ENCODE measurements around the gene FDXACB1. TPM values are rescaled to one million over a fixed set of nuclear protein-coding genes. Genes with fewer than 3 reads are reported as not detected.

Gene FDXACB1
- polyA plus RNA-seq (2013, experiment 1 of 2), result 2.1 TPM
- 2.0 TPM for polyA plus RNA-seq (2013, experiment 2 of 2)

GRCh38 chr11:111878849-111879636, at the start of gene FDXACB1, which contains the start of gene CFAP68:
TSS of gene FDXACB1 (minus strand) at chr11:111879165. CDS start at chr11:111879132, 33 bp downstream.
TSS of gene CFAP68 (plus strand) at chr11:111879541. CDS start at chr11:111879561, 20 bp downstream.
- Histone ChIP-seq H3K36me3 (replicated peaks in 1 of 2; ENCODE audit: control insufficient read depth in 2 of 2, insufficient read depth in 2 of 2, low read length in 2 of 2) (peaks cover 0 to 9% of the 10 kb centered on the region in 2 donors), H3K79me1 (ENCODE audit: low read depth, low read length) (no peaks in the 10 kb centered on the region), H4K91ac (ENCODE audit: low read depth, low read length, poor library complexity) (no peak within 1 kb of the TSS), H3K4me3 (ENCODE audit: low read length in 2 of 2) (peak within 1 kb of the TSS; percentile 98 to 99), H4K8ac (ENCODE audit: low read depth, low read length) (peak within 1 kb of the TSS; percentile 53), H2BK5ac (ENCODE audit: low read length) (peak within 1 kb of the TSS; percentile 79), H3K4me2 (ENCODE audit: insufficient read depth, low read length, poor library complexity, severe bottlenecking) (peak within 1 kb of the TSS; percentile 68), H3K9me3 (replicated peaks in 1 of 2; ENCODE audit: control insufficient read depth in 2 of 2, insufficient read depth in 1 of 2, low read depth in 1 of 2, low read length in 2 of 2) (no peaks in the 10 kb centered on the region), H3K4ac (ENCODE audit: low read length) (no peak within 1 kb of the TSS), H3K27ac (replicated peaks; ENCODE audit: low read length) (peak within 1 kb of the TSS; percentile 85), H2AK5ac (ENCODE audit: low read depth, low read length) (no peak within 1 kb of the TSS), H2BK12ac (ENCODE audit: low read length) (no peak within 1 kb of the TSS), H2BK120ac (ENCODE audit: low read depth, low read length) (no peak within 1 kb of the TSS), H2AFZ (ENCODE audit: low read length) (peak within 1 kb of the TSS; percentile 99), H2BK15ac (ENCODE audit: low read length) (no peak within 1 kb of the TSS), H3K14ac (ENCODE audit: low read length) (no peak within 1 kb of the TSS), H3K27me3 (ENCODE audit: control insufficient read depth in 3 of 3, insufficient read depth in 3 of 3, low read depth in 1 of 3, low read length in 3 of 3) (no peaks in the 10 kb centered on the region), H3K9ac (ENCODE audit: low read depth, low read length, poor library complexity) (peak within 1 kb of the TSS; percentile 90), H3K23ac (ENCODE audit: low read depth, low read length, poor library complexity) (peak within 1 kb of the TSS; percentile 19), H3K4me1 (ENCODE audit: control insufficient read depth in 2 of 2, insufficient read depth in 1 of 2, low read depth in 1 of 2, low read length in 2 of 2) (peaks cover 3 to 4% of the 10 kb centered on the region in 2 donors), H3K18ac (ENCODE audit: low read length) (peak within 1 kb of the TSS; percentile 97)
- DNase-seq (ENCODE audit: low spot score), result peak; percentile 98
- no CpG with 5 or more reads among the region's 55 CpGs for WGBS, 2 donors (ENCODE audit: extremely low coverage in 2 of 2, insufficient read length in 2 of 2, insufficient replicate concordance in 1 of 2)

- no peak overlapping the region for H3K4ac ChIP-seq (ENCODE audit: low read length)
- H2BK5ac ChIP-seq (ENCODE audit: low read length), result no peak overlapping the region
- H3K4me1 ChIP-seq (ENCODE audit: control insufficient read depth in 2 of 2, insufficient read depth in 1 of 2, low read depth in 1 of 2, low read length in 2 of 2), result peaks cover 9 to 11% of the 10 kb centered on the region in 2 donors
- H3K9ac ChIP-seq (ENCODE audit: low read depth, low read length, poor library complexity), result peak overlapping the region; percentile 68
- peak overlapping the region; percentile 88 for H2AFZ ChIP-seq (ENCODE audit: low read length)
- H3K79me1 ChIP-seq (ENCODE audit: low read depth, low read length), result no peaks in the 10 kb centered on the region
- H3K23ac ChIP-seq (ENCODE audit: low read depth, low read length, poor library complexity), result peak overlapping the region; percentile 13
- no peak overlapping the region for H2AK5ac ChIP-seq (ENCODE audit: low read depth, low read length)
- peak; percentile 95 for DNase-seq (ENCODE audit: low spot score)
- peak overlapping the region; percentile 91 for H3K18ac ChIP-seq (ENCODE audit: low read length)
- no peak overlapping the region for H4K8ac ChIP-seq (ENCODE audit: low read depth, low read length)
- no peaks in the 10 kb centered on the region for H3K9me3 ChIP-seq (replicated peaks in 1 of 2; ENCODE audit: control insufficient read depth in 2 of 2, insufficient read depth in 1 of 2, low read depth in 1 of 2, low read length in 2 of 2)
- no peaks in the 10 kb centered on the region for H3K27me3 ChIP-seq (ENCODE audit: control insufficient read depth in 3 of 3, insufficient read depth in 3 of 3, low read depth in 1 of 3, low read length in 3 of 3)
- no CpG with 5 or more reads among the region's 47 CpGs for WGBS, 2 donors (ENCODE audit: extremely low coverage in 2 of 2, insufficient read length in 2 of 2, insufficient replicate concordance in 1 of 2)
- H3K36me3 ChIP-seq (replicated peaks in 1 of 2; ENCODE audit: control insufficient read depth in 2 of 2, insufficient read depth in 2 of 2, low read length in 2 of 2), result peaks cover 0 to 2% of the 10 kb centered on the region in 2 donors
- H3K4me3 ChIP-seq (ENCODE audit: low read length in 2 of 2), result peak overlapping the region; percentile 67 to 71
- H2BK15ac ChIP-seq (ENCODE audit: low read length), result no peak overlapping the region
- H3K27ac ChIP-seq (replicated peaks; ENCODE audit: low read length), result peak overlapping the region; percentile 70
- H3K14ac ChIP-seq (ENCODE audit: low read length), result no peak overlapping the region
- H3K4me2 ChIP-seq (ENCODE audit: insufficient read depth, low read length, poor library complexity, severe bottlenecking), result peak overlapping the region; percentile 75
- no peak overlapping the region for H2BK120ac ChIP-seq (ENCODE audit: low read depth, low read length)
- no peak overlapping the region for H2BK12ac ChIP-seq (ENCODE audit: low read length)
- no peak overlapping the region for H4K91ac ChIP-seq (ENCODE audit: low read depth, low read length, poor library complexity)
Measured at GRCh38 chr11:111926505-111927391, 47.8 kb upstream of the FDXACB1 start.

- Histone ChIP-seq H3K14ac (ENCODE audit: low read length) (no peak overlapping the region), H3K18ac (ENCODE audit: low read length) (peak overlapping the region; percentile 48), H2AFZ (ENCODE audit: low read length) (peak overlapping the region; percentile 88), H3K27ac (replicated peaks; ENCODE audit: low read length) (no peak overlapping the region), H2BK120ac (ENCODE audit: low read depth, low read length) (no peak overlapping the region), H3K79me1 (ENCODE audit: low read depth, low read length) (no peaks in the 10 kb centered on the region), H3K23ac (ENCODE audit: low read depth, low read length, poor library complexity) (no peak overlapping the region), H3K4ac (ENCODE audit: low read length) (no peak overlapping the region), H4K91ac (ENCODE audit: low read depth, low read length, poor library complexity) (no peak overlapping the region), H3K27me3 (ENCODE audit: control insufficient read depth in 3 of 3, insufficient read depth in 3 of 3, low read depth in 1 of 3, low read length in 3 of 3) (no peaks in the 10 kb centered on the region), H2BK5ac (ENCODE audit: low read length) (no peak overlapping the region), H2AK5ac (ENCODE audit: low read depth, low read length) (peak overlapping the region; percentile 25), H3K9ac (ENCODE audit: low read depth, low read length, poor library complexity) (no peak overlapping the region), H2BK12ac (ENCODE audit: low read length) (peak overlapping the region; percentile 10), H3K4me1 (ENCODE audit: control insufficient read depth in 2 of 2, insufficient read depth in 1 of 2, low read depth in 1 of 2, low read length in 2 of 2) (peaks cover 9 to 11% of the 10 kb centered on the region in 2 donors), H3K36me3 (replicated peaks in 1 of 2; ENCODE audit: control insufficient read depth in 2 of 2, insufficient read depth in 2 of 2, low read length in 2 of 2) (peaks cover 0 to 2% of the 10 kb centered on the region in 2 donors), H3K4me3 (ENCODE audit: low read length in 2 of 2) (peak overlapping the region in 1 of 2 donors; percentile 67), H3K9me3 (replicated peaks in 1 of 2; ENCODE audit: control insufficient read depth in 2 of 2, insufficient read depth in 1 of 2, low read depth in 1 of 2, low read length in 2 of 2) (no peaks in the 10 kb centered on the region), H3K4me2 (ENCODE audit: insufficient read depth, low read length, poor library complexity, severe bottlenecking) (no peak overlapping the region), H4K8ac (ENCODE audit: low read depth, low read length) (no peak overlapping the region), H2BK15ac (ENCODE audit: low read length) (peak overlapping the region; percentile 26)
- WGBS, 2 donors (ENCODE audit: extremely low coverage in 2 of 2, insufficient read length in 2 of 2, insufficient replicate concordance in 1 of 2), result no CpG with 5 or more reads among the region's 16 CpGs
- DNase-seq (ENCODE audit: low spot score), result no peak
Measured at GRCh38 chr11:111925953-111926352, 47.0 kb upstream of the FDXACB1 start.

GRCh38 chr11:111923951-111924350, 45.0 kb upstream of the FDXACB1 start:
- Histone ChIP-seq H3K27ac (replicated peaks; ENCODE audit: low read length) (no peak overlapping the region), H3K14ac (ENCODE audit: low read length) (no peak overlapping the region), H4K91ac (ENCODE audit: low read depth, low read length, poor library complexity) (no peak overlapping the region), H3K4me2 (ENCODE audit: insufficient read depth, low read length, poor library complexity, severe bottlenecking) (no peak overlapping the region), H3K4me3 (ENCODE audit: low read length in 2 of 2) (no peak overlapping the region), H2BK120ac (ENCODE audit: low read depth, low read length) (no peak overlapping the region), H2AK5ac (ENCODE audit: low read depth, low read length) (no peak overlapping the region), H3K9me3 (replicated peaks in 1 of 2; ENCODE audit: control insufficient read depth in 2 of 2, insufficient read depth in 1 of 2, low read depth in 1 of 2, low read length in 2 of 2) (no peaks in the 10 kb centered on the region), H3K36me3 (replicated peaks in 1 of 2; ENCODE audit: control insufficient read depth in 2 of 2, insufficient read depth in 2 of 2, low read length in 2 of 2) (no peaks in the 10 kb centered on the region), H3K27me3 (ENCODE audit: control insufficient read depth in 3 of 3, insufficient read depth in 3 of 3, low read depth in 1 of 3, low read length in 3 of 3) (no peaks in the 10 kb centered on the region), H3K4ac (ENCODE audit: low read length) (no peak overlapping the region), H2BK15ac (ENCODE audit: low read length) (no peak overlapping the region), H3K79me1 (ENCODE audit: low read depth, low read length) (no peaks in the 10 kb centered on the region), H2AFZ (ENCODE audit: low read length) (peak overlapping the region; percentile 89), H3K4me1 (ENCODE audit: control insufficient read depth in 2 of 2, insufficient read depth in 1 of 2, low read depth in 1 of 2, low read length in 2 of 2) (peaks cover 10 to 12% of the 10 kb centered on the region in 2 donors), H2BK5ac (ENCODE audit: low read length) (no peak overlapping the region), H3K9ac (ENCODE audit: low read depth, low read length, poor library complexity) (no peak overlapping the region), H4K8ac (ENCODE audit: low read depth, low read length) (no peak overlapping the region), H3K18ac (ENCODE audit: low read length) (no peak overlapping the region), H2BK12ac (ENCODE audit: low read length) (no peak overlapping the region), H3K23ac (ENCODE audit: low read depth, low read length, poor library complexity) (no peak overlapping the region)
- no peak for DNase-seq (ENCODE audit: low spot score)

Data from neuronal stem cell (in vitro differentiated cells).